Smooth muscle cell (in vitro differentiated cells): ENCODE measurements around the gene TXLNB. TPM values are rescaled to one million over a fixed set of nuclear protein-coding genes. Genes with fewer than 3 reads are reported as not detected.

Experiments used
- DNase-seq: peaks from one replicate; lab custom pipeline; 2025; ENCODE audit not compliant: unreplicated experiment; lab: John Stamatoyannopoulos, UW
- H2AFZ ChIP-seq: fragments of 200-600 bp; sonication (generic); 2 replicates; pipeline ENCODE4 v1.6.0; 2016; ENCODE audit warnings: antibody characterized with exemption, low read depth, mild to moderate bottlenecking
- H3F3A ChIP-seq: fragments of 200-600 bp; sonication (generic); 2 replicates; pipeline ENCODE4 v1.6.0; 2017; ENCODE audit warnings: antibody characterized with exemption, low read depth
- H3K27ac ChIP-seq: fragments of 200-600 bp; sonication (generic); 2 replicates; pipeline ENCODE4 v1.5.1; 2016; ENCODE audit warnings: low read depth, mild to moderate bottlenecking
- H3K27me3 ChIP-seq: fragments of 200-600 bp; sonication (generic); 2 replicates; pipeline ENCODE4 v1.6.1; 2016; ENCODE audit warnings: low read depth, mild to moderate bottlenecking
- H3K36me3 ChIP-seq: fragments of 200-600 bp; sonication (generic); 2 replicates; pipeline ENCODE4 v1.5.1; 2016; ENCODE audit warnings: low read depth
- H3K4me1 ChIP-seq: fragments of 200-600 bp; sonication (generic); 2 replicates; pipeline ENCODE4 v1.5.1; 2016; ENCODE audit warnings: low read depth
- H3K4me2 ChIP-seq: fragments of 200-600 bp; sonication (generic); 2 replicates; pipeline ENCODE4 v1.6.0; 2016; ENCODE audit warnings: mild to moderate bottlenecking
- H3K4me3 ChIP-seq: fragments of 200-600 bp; sonication (generic); 2 replicates; pipeline ENCODE4 v1.5.1; 2016; ENCODE audit warnings: mild to moderate bottlenecking
- H3K79me2 ChIP-seq: fragments of 200-600 bp; sonication (generic); 2 replicates; pipeline ENCODE4 v1.6.0; 2016; ENCODE audit warnings: low read depth, mild to moderate bottlenecking
- H3K9ac ChIP-seq: fragments of 200-600 bp; sonication (generic); 2 replicates; pipeline ENCODE4 v1.6.0; 2016; ENCODE audit warnings: low read depth
- H3K9me3 ChIP-seq: fragments of 200-600 bp; sonication (generic); replicated peaks from 2 replicates; pipeline ENCODE4 v1.5.1; 2016; ENCODE audit warnings: low read depth
- H4K20me1 ChIP-seq: fragments of 200-600 bp; sonication (generic); 2 replicates; pipeline ENCODE4 v1.6.0; 2016; ENCODE audit warnings: low read depth
- CTCF ChIP-seq: fragments of 200-600 bp; sonication (generic); IDR thresholded peaks from 2 replicates; pipeline ENCODE4 v1.5.1; 2017; ENCODE audit warnings: borderline replicate concordance, mild to moderate bottlenecking, antibody characterized with exemption; ENCODE audit not compliant: insufficient read depth, poor library complexity, severe bottlenecking
- WGBS: methylation state at CpG from one replicate; pipeline ENCODE4 v1.1.7; 2016; ENCODE audit warnings: low lambda C conversion rate; 5-methylcytosine and 5-hydroxymethylcytosine counted together
- polyA plus RNA-seq: library from polyadenylated mRNA; unstranded; fragments of >200 nt; fragmentation: Nextera tagmentation; extraction: Ambion mirVana; gene quantifications from 2 replicates; pipeline ENCODE4 v1.2.1, GENCODE V29; 2016
- total RNA-seq: library from RNA; depleted of rRNA; stranded (reverse); fragments of >200 nt; gene quantifications from 2 replicates; pipeline ENCODE4 v1.2.3, GENCODE V29; 2014

Gene TXLNB
- total and polyA plus RNA-seq, 2 experiments from 2014 or later: not detected

DNA sequence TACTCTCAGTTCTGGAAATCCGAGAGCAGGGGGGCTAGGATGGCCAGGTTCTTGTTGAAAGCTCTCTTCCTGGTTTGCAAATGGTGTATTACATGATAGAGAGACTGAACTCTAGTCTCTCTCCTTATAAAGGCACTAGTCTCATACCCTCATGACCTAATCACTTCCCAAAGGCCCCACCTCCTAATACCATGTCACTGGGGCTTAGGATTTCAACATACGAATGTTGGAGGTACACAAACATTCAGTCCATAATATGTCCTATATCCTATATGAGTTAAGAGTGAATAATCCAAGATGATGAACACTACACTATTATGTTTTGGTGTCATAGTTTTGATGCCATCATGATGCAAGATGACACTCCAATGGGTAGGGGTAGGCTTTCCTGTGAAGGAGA lies 20.0 kb upstream of the TXLNB start:
- no peak overlapping the region for H3K4me2 ChIP-seq
- WGBS: 92% methylated on average over 2 of the region's 2 CpGs
- H3F3A ChIP-seq: no peaks in the 10 kb centered on the region
- TF ChIP-seq CTCF: no peak
- H3K27ac ChIP-seq: no peak overlapping the region
- DNase-seq: no peak
- no peaks in the 10 kb centered on the region for H3K27me3 ChIP-seq
- H3K4me1 ChIP-seq: peaks cover 9% of the 10 kb centered on the region
- H3K9me3 ChIP-seq: no peaks in the 10 kb centered on the region
- H3K9ac ChIP-seq: no peak overlapping the region
- no peak overlapping the region for H3K4me3 ChIP-seq
- H4K20me1 ChIP-seq: no peaks in the 10 kb centered on the region
- H3K36me3 ChIP-seq: no peaks in the 10 kb centered on the region
- H2AFZ ChIP-seq: no peak overlapping the region
- no peaks in the 10 kb centered on the region for H3K79me2 ChIP-seq

DNA sequence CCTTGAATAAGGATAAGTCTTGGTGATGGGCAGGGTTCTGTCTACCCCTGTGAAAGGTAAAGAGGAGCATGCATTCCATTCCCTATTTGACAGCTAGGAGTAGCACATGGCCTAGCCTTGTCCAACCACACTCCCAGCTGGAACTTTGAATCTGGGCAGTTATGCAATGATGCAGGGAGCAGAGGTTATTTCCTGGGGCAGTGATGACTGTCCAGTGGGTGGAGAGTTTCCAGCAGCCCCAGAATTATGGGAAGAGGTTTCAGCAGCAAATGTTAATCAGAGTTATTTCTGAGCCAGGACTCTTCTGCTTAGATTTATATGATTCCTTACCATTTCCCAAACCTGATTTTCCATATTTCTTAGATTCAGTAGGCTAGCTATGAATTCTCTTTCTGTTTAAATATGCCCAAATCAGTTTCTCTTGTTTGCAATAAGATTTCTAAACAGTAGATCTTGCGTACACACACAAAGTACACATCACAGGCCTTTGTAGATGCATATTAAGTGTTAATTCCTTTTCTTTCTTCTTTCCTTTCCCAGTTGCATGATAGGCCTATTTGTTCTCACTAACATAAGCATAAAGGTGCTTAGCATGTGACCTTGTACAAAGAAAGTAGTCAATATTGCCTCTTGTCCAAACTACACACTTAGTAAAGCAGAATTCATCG lies 17.3 kb upstream of the TXLNB start:
- Histone ChIP-seq H3K79me2 (no peaks in the 10 kb centered on the region), H3F3A (no peaks in the 10 kb centered on the region), H2AFZ (no peak overlapping the region), H3K4me2 (no peak overlapping the region), H3K27me3 (no peaks in the 10 kb centered on the region), H3K9ac (no peak overlapping the region), H3K4me1 (peaks cover 8% of the 10 kb centered on the region), H3K36me3 (no peaks in the 10 kb centered on the region), H4K20me1 (no peaks in the 10 kb centered on the region), H3K4me3 (no peak overlapping the region), H3K9me3 (no peaks in the 10 kb centered on the region), H3K27ac (no peak overlapping the region)
- no peak for DNase-seq
- TF ChIP-seq CTCF: no peak
- WGBS: 98% methylated on average over 2 of the region's 2 CpGs

- 100% methylated on average over 5 of the region's 5 CpGs for WGBS
- Histone ChIP-seq H3F3A (no peaks in the 10 kb centered on the region), H3K9me3 (no peaks in the 10 kb centered on the region), H3K9ac (no peak overlapping the region), H3K36me3 (no peaks in the 10 kb centered on the region), H3K79me2 (no peaks in the 10 kb centered on the region), H3K4me1 (peaks cover under 1% of the 10 kb centered on the region), H4K20me1 (no peaks in the 10 kb centered on the region), H2AFZ (no peak overlapping the region), H3K27me3 (no peaks in the 10 kb centered on the region), H3K4me3 (no peak overlapping the region), H3K4me2 (no peak overlapping the region), H3K27ac (no peak overlapping the region)
- TF ChIP-seq CTCF: no peak
- no peak for DNase-seq
Observed at GRCh38 chr6:139308286-139308916, 16.6 kb upstream of the TXLNB start.
